Spinal cord (tissue), 10 donors: ENCODE measurements around the gene TCP11. TPM values are rescaled to one million over a fixed set of nuclear protein-coding genes. Genes with fewer than 3 reads are reported as not detected.

Source experiments
- DNase-seq, 6 donors: peaks; one replicate each; pipeline versions ENCODE4 v3.0.0 to v3.0.0-alpha.2; 2013 to 2015; ENCODE audit warnings: low spot score in 6 of 6, low read depth in 4 of 6
- H3K27ac ChIP-seq: one replicate; pipeline ENCODE4 v1.5.1; 2013; ENCODE audit warnings: low read depth, low read length, control low read depth
- H3K27me3 ChIP-seq: one replicate; pipeline ENCODE4 v1.6.1; 2013; ENCODE audit warnings: low read length; ENCODE audit not compliant: control insufficient read depth, insufficient read depth
- H3K36me3 ChIP-seq: one replicate; pipeline ENCODE4 v1.6.1; 2013; ENCODE audit warnings: low read length; ENCODE audit not compliant: control insufficient read depth, insufficient read depth
- H3K4me1 ChIP-seq: one replicate; pipeline ENCODE4 v1.6.1; 2013; ENCODE audit warnings: low read length; ENCODE audit not compliant: control insufficient read depth, insufficient read depth
- H3K4me3 ChIP-seq: one replicate; pipeline ENCODE4 v1.5.1; 2013; ENCODE audit warnings: low read depth, low read length, control low read depth
- H3K9me3 ChIP-seq: one replicate; pipeline ENCODE4 v1.6.1; 2013; ENCODE audit warnings: low read length; ENCODE audit not compliant: control insufficient read depth, insufficient read depth
- WGBS: methylation state at CpG from one replicate; pipeline ENCODE4 v1.1.5; 2013; ENCODE audit warnings: missing lambda C conversion rate; ENCODE audit not compliant: insufficient coverage; 5-methylcytosine and 5-hydroxymethylcytosine counted together
- polyA plus RNA-seq, 2 donors: library from polyadenylated mRNA; unstranded; fragments of 120-200 nt; gene quantifications; one replicate each; pipeline ENCODE4 v1.2.1, GENCODE V29; 2013; ENCODE audit not compliant: insufficient read length in 2 of 2
- total RNA-seq, 2 donors: library from RNA; depleted of rRNA in 1 of 2; stranded (reverse); fragments of 120-200 nt in 1 of 2; fragments of >200 nt in 1 of 2; gene quantifications; one replicate each; pipeline versions ENCODE4 v1.2.3 to v1.2.4, GENCODE V29; 2013 to 2014
- donor health status: healthy.

TCP11 gene
- total and polyA plus RNA-seq, 4 donors = 0.30 to 2.0 (median 0.45) TPM

DNA sequence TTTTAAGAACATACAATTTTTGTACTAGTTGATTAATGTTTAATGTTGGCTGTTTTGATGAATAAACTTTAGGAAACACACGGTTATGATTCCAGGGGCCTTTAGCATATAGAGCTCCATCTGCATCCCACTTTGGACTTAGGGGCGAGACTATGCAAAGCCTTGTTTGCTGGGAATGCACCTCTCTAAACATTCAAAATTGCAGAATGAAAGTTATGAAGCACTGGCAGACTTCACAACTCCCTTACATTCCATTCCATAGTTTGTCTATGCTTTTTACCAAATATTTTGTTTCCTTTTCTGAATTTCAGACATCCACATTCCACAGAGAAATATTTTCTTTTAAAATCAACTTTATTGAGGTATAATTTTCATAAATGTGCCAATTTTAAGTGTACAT, 10.3 kb upstream of the TCP11 start:
- no peak overlapping the region for H3K27ac ChIP-seq

DNA sequence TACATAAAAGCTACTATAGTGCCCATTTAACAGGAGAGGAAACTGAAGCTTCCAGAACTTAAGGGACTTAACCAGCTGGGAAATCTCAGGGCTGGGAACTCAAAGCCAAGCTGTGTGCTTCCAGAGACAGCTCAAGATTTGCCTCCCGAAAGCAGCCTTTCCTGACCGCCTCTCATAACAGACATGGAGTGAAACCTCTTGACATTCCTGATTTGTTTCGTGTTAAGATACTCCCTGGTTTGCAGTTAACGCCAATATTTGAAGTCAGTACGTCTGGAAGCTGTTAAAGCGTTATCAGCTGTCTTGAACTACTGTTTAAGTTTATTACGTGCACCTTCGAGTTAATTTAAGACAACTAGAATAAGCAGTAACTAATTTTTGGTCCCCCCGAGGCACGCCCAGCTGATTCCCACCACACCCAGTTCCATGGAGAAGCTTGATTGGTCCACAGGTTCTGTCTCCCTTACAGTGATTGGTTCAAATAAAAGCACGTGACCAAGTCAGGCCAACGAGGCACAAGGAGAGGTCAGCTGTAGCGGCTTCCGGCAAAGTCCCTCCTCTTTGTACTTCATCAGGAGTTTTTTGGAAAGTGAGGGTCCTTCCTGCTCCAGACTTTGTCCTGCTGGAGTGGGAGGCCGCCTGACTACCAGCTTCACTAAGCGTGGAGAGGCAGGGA, 8.9 kb upstream of the TCP11 start:
- Histone ChIP-seq H3K9me3 (no peaks in the 10 kb centered on the region), H3K36me3 (no peaks in the 10 kb centered on the region), H3K27ac (no peak overlapping the region), H3K27me3 (no peaks in the 10 kb centered on the region), H3K4me3 (no peak overlapping the region), H3K4me1 (peaks cover 17% of the 10 kb centered on the region)
- no peak for DNase-seq
- WGBS = 92% methylated on average over 11 of the region's 16 CpGs

More for the DNA sequence above, 10.3 kb upstream of the TCP11 start:
- 100% methylated on average over 2 of the region's 2 CpGs for WGBS
- Histone ChIP-seq H3K27me3 (no peaks in the 10 kb centered on the region), H3K36me3 (no peaks in the 10 kb centered on the region), H3K9me3 (no peaks in the 10 kb centered on the region), H3K4me1 (peaks cover 12% of the 10 kb centered on the region), H3K4me3 (no peak overlapping the region)
- DNase-seq = no peak

DNA sequence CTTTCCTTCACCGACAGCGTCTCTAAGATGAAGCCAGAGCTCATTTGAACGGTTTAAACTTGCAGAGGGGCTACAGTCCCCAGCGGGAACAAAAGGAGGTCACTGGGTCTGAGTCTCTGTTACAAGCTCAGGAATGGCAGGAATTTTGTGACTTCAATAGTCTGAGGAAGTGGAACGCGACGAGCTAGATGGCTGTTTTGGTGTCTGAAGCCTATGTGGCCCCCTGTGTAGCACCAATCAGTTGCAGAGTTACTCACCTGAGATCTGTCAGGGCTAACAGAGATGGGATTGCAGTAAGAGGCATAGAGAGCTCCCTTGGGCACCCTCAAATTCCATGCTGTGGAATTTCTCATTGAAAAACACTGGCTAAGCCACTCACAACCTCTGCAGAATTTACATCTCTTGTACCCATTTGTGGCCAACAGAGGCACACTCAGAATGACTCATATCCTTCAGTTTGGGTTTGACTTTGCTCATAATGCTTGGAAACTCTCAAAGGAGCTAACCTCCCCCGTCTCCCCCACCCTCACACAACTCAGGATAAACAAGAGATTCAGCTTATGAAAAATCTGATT, 7.1 kb upstream of the TCP11 start:
- Histone ChIP-seq H3K4me3 (no peak overlapping the region), H3K9me3 (no peaks in the 10 kb centered on the region), H3K27ac (peak overlapping the region; percentile 12), H3K27me3 (no peaks in the 10 kb centered on the region), H3K36me3 (no peaks in the 10 kb centered on the region), H3K4me1 (peaks cover 17% of the 10 kb centered on the region)
- 10% methylated on average over 6 of the region's 8 CpGs for WGBS
- DNase-seq = peak in 2 of 6 donors; percentile 28 to 83

DNA sequence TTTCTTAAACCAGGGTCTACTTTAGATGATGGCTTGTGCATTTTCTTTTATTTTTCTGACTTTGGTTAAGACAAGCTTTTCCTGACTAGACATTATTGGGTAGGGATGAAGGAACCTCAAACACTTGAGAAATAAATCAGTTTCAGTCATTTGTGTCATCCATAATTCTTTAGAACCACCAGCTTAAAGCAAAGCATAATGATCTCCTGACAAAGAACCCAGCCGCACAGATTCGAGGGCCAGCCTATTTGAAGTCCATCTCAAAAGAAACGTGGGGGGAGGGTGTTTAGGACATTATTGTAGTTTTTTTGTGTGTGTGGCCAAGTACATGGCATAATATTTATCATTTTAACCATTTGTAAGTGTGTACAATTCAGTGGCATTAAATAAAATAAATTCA, 6.3 kb upstream of the TCP11 start:
- Histone ChIP-seq H3K27ac (peak overlapping the region; percentile 73), H3K4me1 (peaks cover 17% of the 10 kb centered on the region), H3K4me3 (no peak overlapping the region), H3K36me3 (no peaks in the 10 kb centered on the region), H3K27me3 (no peaks in the 10 kb centered on the region), H3K9me3 (no peaks in the 10 kb centered on the region)
- no CpG with 5 or more reads among the region's 3 CpGs for WGBS
- no peak for DNase-seq

DNA sequence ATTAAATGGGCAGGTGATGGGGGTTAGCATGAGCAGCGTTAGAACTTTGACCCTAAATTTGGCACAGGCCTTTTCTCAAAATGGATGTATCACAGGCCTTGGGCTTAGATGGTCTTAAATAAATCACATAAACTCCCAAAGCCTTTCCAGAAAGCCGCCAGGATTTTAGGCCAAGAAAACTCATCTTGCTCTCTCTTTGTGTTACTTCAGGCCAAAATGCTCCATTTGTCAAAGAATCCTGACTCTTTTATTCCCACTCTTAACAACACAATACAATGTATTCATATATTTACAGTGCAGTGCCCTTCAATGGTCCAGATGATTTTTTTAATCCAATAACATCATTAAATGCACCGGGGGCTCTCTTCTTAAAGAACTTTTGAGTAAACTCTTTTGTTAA, 5.9 kb upstream of the TCP11 start:
- peaks cover 17% of the 10 kb centered on the region for H3K4me1 ChIP-seq
- peak overlapping the region; percentile 73 for H3K27ac ChIP-seq
- no peaks in the 10 kb centered on the region for H3K9me3 ChIP-seq
- peak in 2 of 6 donors; percentile 30 to 37 for DNase-seq
- 30% methylated on average over 1 of the region's 3 CpGs for whole genome bisulfite sequencing
- no peak overlapping the region for H3K4me3 ChIP-seq
- H3K27me3 ChIP-seq = no peaks in the 10 kb centered on the region
- no peaks in the 10 kb centered on the region for H3K36me3 ChIP-seq

DNA sequence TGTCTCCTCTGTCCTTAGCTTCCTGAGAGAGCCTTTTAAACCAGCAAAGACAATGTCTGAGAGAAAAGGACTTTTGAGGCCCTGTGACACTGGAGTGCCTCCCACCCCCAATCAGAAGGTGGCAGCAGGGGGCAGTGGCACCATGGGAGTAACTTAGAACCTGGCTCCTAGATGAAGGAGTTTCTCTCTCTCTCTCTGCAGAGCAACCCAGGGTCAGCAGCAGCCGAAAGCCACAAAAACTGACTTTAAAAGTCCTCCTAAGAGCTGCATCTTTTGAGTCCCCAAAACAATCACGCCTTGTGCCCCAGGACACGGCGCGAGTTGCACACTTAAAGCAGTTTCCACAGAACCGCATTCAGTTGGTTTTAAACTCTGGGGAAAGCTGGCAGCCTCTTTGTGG, 5.3 kb upstream of the TCP11 start:
- Histone ChIP-seq H3K27me3 (no peaks in the 10 kb centered on the region), H3K4me1 (peaks cover 18% of the 10 kb centered on the region), H3K9me3 (no peaks in the 10 kb centered on the region), H3K27ac (peak overlapping the region; percentile 73), H3K36me3 (no peaks in the 10 kb centered on the region), H3K4me3 (no peak overlapping the region)
- DNase-seq = peak in 4 of 6 donors; percentile 50 to 79 (median 70)
- WGBS = 53% methylated on average over 6 of the region's 6 CpGs

DNA sequence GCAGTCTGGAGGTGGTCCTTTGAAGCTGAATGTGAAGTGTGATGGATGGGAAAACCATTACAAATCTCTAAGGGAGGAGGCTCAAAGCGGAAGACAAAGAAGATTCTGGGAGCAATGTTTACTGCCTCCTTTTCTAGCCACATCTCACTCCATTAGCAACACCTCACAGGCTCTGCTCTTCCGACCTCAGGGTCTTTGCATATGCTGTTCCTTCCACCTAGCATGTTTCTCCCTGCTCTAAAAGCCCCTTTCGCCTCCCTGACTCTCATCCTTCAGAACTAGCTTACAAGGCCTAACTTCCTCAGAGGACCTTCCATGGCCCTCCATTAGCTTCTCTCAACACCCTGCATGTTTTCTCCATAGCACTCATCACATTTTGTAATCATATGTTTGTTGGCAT, 4.6 kb upstream of the TCP11 start:
- H3K36me3 ChIP-seq = no peaks in the 10 kb centered on the region
- DNase-seq = no peak
- H3K9me3 ChIP-seq = no peaks in the 10 kb centered on the region
- peaks cover 25% of the 10 kb centered on the region for H3K4me1 ChIP-seq
- H3K27ac ChIP-seq = peak overlapping the region; percentile 73
- H3K27me3 ChIP-seq = no peaks in the 10 kb centered on the region
- no peak overlapping the region for H3K4me3 ChIP-seq
- 83% methylated on average over 3 of the region's 3 CpGs for WGBS

DNA sequence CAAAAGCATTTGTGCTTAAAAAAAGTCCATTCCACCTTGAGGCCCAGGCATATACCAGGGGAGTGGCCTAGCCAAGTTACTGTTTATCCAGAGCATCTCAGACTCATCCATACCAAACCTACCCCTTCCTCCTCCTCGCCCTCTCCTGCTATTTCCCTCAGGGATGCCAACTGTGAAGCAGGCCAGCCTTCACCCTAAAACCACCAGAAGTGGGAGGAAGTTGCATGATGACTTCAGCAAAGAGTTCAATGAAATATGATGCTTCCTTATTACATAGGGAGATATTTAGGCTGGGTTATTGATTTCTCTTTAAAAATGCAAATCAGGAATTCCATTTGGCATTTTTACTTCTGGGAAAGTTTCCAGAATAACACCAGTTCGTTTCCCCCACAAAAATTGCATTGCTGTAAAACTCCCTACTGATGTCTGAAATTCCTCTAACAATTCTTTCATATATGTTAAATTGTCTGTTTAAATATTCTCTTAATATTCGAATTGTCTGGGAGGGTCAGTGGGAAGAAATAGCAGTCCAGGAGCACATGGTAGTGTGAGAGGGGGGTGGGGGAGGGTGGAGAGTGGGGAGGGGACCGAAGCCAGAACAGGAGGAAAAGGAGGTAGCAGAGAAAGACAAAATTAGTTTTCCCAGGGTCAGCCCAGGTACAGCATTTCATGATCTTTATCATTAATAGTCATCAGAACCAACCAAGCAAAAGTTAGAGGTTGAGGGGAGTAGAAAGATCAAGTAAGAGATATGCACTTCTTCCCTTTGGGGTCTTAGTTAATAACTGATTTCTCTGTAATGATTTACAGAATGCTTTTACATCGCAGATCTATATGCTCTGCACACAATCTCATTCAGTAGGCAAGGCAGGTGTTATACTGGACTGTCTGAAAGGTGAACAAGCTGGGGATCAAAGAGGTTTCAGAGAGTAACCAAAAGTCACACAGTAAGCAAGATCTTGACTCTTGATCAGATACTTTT, 1.7 kb upstream of the TCP11 start:
- H3K27ac ChIP-seq = no peak overlapping the region
- H3K36me3 ChIP-seq = no peaks in the 10 kb centered on the region
- H3K4me3 ChIP-seq = no peak overlapping the region
- no peak for DNase-seq
- peaks cover 3% of the 10 kb centered on the region for H3K27me3 ChIP-seq
- peaks cover 21% of the 10 kb centered on the region for H3K4me1 ChIP-seq
- no CpG with 5 or more reads among the region's 5 CpGs for WGBS
- H3K9me3 ChIP-seq = no peaks in the 10 kb centered on the region

DNA sequence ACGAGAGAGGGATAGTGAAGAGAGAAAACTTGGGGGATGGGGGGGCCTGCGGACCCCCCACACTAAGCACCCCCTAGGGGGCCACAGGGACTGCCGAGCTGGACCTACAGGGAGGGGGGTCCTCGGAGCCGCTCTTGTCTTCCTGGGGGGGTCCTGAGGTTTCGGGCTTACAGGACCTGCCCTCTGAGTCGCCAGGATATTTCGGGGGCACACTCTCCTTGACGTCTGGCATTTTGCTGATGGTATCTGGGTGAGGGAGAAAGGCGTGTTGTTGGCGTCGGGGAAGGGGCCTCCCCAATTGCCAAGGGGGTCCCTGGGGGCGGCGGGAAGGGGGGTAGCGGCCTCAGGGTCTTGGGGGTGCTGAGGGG, 516 bp downstream of the TCP11 start:
- 36% methylated on average over 12 of the region's 15 CpGs for WGBS
- no peaks in the 10 kb centered on the region for H3K9me3 ChIP-seq
- H3K27ac ChIP-seq = no peak overlapping the region
- DNase-seq = peak in 1 of 6 donors; percentile 8
- no peak overlapping the region for H3K4me3 ChIP-seq
- peaks cover 13% of the 10 kb centered on the region for H3K4me1 ChIP-seq
- no peaks in the 10 kb centered on the region for H3K36me3 ChIP-seq
- peaks cover 3% of the 10 kb centered on the region for H3K27me3 ChIP-seq
